Fibroblast of lung (primary cell): ENCODE data around the gene MAPK6.

ENCODE experiments used
- EZH2 ChIP-seq: IDR thresholded peaks from 2 replicates; pipeline ENCODE4 v1.5.1; 2012; ENCODE audit warnings: low read length, control low read depth, mild to moderate bottlenecking; ENCODE audit errors: missing control alignments
- TF ChIP-seq, protein P1 (sequence below), 2 donors: IDR thresholded peaks in 1 of 2; conservative IDR thresholded peaks in 1 of 2; 1 replicate in 1 of 2; 2 replicates in 1 of 2; pipeline ENCODE4 v1.5.1; 2011 to 2012; ENCODE audit warnings: low read length in 2 of 2, control low read depth in 1 of 2, inconsistent platforms in 1 of 2, low read depth in 1 of 2, mild to moderate bottlenecking in 1 of 2

DNA sequence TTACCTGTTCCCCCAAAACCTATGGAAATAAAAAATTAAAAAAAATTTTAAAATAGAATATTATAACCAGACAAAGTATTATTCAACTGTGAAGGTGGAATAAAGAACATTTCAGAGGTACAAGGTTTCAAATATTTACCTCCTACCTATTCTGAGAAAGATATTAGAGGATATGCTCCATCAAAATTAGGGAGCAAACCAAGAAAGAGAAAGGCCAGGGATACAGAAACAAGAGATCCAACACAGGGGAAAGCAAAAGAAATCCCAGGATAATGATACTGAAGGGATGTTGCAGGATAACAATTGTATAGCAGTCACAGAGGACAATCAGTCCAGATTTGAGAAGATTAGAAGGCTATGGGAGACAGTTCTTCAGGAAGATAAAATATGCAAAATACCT lies 71.2 kb downstream of the MAPK6 start:
- TF ChIP-seq, protein P1, sequence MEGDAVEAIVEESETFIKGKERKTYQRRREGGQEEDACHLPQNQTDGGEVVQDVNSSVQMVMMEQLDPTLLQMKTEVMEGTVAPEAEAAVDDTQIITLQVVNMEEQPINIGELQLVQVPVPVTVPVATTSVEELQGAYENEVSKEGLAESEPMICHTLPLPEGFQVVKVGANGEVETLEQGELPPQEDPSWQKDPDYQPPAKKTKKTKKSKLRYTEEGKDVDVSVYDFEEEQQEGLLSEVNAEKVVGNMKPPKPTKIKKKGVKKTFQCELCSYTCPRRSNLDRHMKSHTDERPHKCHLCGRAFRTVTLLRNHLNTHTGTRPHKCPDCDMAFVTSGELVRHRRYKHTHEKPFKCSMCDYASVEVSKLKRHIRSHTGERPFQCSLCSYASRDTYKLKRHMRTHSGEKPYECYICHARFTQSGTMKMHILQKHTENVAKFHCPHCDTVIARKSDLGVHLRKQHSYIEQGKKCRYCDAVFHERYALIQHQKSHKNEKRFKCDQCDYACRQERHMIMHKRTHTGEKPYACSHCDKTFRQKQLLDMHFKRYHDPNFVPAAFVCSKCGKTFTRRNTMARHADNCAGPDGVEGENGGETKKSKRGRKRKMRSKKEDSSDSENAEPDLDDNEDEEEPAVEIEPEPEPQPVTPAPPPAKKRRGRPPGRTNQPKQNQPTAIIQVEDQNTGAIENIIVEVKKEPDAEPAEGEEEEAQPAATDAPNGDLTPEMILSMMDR (conservative IDR thresholded peaks at IDR 0.05 in 1 of 2, IDR thresholded peaks at IDR 0.05 in 1 of 2; ENCODE audit: low read depth in 1 of 2, low read length in 2 of 2), result no peak
- TF ChIP-seq EZH2, result no peak
